GM12872 (cell line): ENCODE measurements around the gene LILRB2.

ENCODE experiments used
- TF ChIP-seq, protein P1 (sequence below): IDR thresholded peaks from 3 replicates; pipeline ENCODE4 v1.5.1; 2011; ENCODE audit warnings: low read depth, mild to moderate bottlenecking, low read length, moderate library complexity; ENCODE audit not compliant: insufficient read depth

LILRB2 gene

DNA sequence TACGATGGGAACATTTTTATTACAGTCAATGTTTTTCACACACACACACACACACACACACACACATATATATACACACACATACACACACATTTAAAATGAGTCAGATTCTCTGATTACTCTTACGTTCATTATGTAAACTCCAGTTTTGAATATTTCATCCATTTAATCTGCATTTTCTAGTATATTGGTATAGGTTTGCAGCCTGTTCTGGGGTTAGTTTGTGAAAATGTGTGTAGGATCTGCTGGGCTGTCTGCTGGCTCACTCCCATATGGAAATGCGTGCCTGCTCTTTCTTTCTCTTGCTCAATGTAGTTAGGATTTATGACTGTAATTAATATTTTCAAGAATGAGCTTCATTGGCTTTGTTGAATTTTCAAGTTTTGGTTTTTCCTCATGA is 7.1 kb downstream of the LILRB2 start:
- TF ChIP-seq, protein P1, sequence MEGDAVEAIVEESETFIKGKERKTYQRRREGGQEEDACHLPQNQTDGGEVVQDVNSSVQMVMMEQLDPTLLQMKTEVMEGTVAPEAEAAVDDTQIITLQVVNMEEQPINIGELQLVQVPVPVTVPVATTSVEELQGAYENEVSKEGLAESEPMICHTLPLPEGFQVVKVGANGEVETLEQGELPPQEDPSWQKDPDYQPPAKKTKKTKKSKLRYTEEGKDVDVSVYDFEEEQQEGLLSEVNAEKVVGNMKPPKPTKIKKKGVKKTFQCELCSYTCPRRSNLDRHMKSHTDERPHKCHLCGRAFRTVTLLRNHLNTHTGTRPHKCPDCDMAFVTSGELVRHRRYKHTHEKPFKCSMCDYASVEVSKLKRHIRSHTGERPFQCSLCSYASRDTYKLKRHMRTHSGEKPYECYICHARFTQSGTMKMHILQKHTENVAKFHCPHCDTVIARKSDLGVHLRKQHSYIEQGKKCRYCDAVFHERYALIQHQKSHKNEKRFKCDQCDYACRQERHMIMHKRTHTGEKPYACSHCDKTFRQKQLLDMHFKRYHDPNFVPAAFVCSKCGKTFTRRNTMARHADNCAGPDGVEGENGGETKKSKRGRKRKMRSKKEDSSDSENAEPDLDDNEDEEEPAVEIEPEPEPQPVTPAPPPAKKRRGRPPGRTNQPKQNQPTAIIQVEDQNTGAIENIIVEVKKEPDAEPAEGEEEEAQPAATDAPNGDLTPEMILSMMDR = no peak

DNA sequence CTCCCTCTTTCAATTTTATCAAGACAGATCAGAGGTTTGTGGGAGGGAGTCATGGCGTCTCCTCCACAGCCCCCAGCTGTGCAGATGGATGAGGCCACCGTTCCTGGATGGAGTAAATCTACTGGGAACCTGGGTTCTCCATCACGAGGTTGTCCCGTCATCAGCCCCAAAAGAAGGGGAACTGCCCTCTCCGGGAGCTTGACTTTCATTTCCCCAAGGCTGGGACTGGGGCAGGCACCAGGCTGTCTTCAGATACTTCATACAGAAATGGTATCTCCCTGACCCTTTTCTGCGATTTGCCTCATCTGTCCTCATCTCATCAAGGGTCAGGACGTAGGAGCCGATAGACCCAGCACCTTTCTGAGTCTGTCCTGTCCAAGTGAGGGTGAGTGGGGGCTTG is 9.8 kb downstream of the LILRB2 start:
- TF ChIP-seq, protein P1 = no peak

DNA sequence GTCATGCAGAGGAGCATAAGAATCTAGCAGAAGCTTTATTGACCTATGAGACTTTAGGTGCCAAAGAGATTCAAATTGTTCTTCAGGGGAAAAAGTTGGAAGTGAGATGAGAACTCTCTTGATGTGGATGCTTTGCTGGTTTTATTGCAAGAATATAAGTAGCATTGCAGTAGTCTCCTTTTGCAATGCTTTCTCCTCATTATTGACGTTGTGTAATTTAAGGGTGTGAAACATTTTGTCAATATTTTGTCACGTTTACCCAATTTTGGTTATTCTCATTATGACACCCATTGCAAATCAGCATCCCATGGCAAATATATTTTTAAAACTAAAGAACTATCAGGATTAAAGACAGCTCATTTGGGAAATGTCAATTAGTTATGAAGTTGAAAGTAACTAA is 12.0 kb downstream of the LILRB2 start:
- TF ChIP-seq, protein P1 = no peak

DNA sequence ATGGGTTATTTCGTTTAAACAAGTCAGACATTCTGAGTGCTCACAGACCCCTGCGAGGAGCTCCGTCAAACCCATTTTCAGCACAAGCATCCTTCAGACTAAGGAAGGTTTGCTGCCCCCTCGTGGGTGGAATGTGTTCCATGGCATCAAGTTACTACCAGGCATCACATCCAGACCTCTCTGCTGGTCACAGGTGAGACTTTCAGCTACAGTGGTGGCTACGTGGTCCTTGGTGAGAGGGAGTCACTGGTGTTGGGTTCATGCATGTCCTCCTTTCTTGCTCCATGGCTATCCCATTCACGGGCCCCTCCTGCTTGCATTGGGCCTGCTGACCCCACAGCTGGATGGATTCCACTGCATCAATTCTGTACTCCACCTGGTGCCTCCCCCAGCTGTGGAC is 14.8 kb downstream of the LILRB2 start:
- TF ChIP-seq, protein P1 = peak; percentile 82

DNA sequence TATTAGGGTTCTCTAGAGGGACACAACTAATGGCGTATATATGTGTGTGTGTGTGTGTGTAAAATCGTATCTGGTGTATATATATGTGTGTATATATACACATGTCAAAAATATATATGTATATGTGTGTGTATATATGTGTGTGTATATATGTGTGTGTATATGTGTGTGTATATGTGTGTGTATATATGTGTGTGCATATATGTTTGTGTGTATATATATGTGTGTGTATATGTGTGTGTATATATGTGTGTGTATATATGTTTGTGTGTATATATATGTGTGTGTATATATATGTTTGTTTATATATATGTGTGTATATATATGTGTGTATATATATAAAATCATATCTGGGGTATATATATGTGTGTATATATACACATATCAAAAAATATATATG is 18.4 kb downstream of the LILRB2 start:
- TF ChIP-seq, protein P1 = no peak

DNA sequence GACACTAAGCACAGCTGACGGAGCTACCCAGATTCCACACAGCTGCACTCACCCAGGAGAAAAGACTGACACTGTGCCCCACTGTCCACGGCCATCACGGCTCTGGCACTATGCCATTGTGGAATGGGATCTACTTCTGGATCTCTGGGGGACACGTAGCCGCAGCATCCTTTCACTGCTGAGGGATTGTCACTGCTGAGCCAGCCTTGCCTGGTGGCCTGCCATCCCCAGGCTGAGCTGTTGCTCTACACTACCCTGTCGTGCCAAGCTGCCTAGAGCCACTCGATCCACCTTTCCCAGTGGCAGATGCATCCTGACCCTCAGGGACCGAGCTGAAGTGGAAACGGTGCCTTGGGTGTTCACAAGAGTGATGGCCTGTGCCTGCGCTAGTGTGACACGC is 18.8 kb downstream of the LILRB2 start:
- TF ChIP-seq, protein P1 = no peak

DNA sequence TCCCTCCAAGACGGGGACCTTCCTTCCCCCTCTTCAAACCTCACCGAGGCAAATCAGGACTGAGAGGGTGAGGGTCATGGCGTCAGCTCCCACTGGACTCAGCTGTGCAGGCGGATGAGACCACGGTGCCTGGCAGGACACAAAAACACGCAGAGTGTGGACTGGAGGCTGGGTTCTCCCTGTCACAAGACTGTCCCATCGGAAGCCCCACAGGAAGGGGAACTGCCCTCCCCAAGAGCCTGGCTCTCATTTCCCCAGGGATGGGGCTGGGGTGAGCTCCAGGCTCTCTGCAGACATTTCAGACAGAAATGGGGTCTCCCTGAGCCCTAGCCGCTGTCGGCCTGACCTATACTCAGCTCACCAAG is 23.8 kb downstream of the LILRB2 start, which contains the start of gene LILRB5:
Gene LILRB5, minus strand, starts transcription at position 158 of the 365 bp plus-strand sequence. Its CDS starts 80 bp downstream, at position 78.
- TF ChIP-seq, protein P1 = no peak
